G401.6 (cell line): Measurements from ENCODE around the gene GOLT1A.

Experiments used
- FAIRE-seq: peaks from 2 replicates; lab custom pipeline; 2012; peaks lifted over from hg19 to GRCh38; lab: Jason Lieb, UNC

The GOLT1A gene

DNA sequence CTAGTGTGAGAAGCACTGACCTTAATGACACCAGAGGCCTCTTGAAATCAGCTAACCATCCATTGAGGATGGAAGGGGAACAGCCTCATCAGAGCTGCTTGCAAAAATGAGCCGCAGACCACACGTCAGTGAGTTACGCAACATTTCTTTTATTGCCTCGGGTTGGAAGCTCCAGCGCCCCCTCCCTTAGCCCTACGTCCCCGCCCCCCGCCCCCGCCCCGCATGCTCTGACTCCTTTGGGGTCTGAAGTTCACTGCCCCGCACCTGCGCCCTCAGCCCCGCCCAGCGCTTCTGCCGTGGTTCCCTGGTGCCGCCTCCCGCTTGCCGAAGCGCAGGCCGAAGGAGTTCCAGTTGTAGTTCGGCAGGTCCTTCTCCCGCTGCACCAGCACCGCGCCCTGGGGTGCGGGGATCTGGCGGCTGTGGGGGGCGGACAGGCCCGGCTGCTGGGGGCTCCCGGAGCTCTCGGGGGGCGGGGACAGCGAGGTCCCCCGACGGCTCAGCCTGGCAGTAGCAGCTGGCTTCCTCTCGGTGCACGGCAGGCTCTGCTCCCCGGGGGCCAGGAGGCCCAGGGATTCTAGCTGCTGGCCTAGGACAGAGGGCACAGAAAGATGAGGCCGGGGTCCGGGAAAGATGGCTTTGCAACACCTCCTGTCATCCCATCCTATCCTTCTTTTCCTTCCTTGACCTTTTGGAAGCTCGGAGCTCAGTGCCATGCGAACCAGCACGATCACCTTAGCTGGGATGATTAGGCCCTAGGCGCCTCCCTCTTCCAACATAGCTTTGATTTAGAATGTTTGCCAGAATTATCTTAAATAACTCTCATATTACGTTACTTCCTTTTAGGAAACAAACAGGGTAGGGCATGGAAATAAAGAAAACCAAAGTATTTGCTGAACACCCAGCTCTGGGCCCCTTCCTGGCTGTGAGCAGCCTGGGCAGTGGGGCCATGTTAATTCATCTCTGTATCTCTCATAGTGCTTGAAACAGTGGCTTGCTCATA is 23.3 kb downstream of the GOLT1A start:
- FAIRE-seq: no peak

DNA sequence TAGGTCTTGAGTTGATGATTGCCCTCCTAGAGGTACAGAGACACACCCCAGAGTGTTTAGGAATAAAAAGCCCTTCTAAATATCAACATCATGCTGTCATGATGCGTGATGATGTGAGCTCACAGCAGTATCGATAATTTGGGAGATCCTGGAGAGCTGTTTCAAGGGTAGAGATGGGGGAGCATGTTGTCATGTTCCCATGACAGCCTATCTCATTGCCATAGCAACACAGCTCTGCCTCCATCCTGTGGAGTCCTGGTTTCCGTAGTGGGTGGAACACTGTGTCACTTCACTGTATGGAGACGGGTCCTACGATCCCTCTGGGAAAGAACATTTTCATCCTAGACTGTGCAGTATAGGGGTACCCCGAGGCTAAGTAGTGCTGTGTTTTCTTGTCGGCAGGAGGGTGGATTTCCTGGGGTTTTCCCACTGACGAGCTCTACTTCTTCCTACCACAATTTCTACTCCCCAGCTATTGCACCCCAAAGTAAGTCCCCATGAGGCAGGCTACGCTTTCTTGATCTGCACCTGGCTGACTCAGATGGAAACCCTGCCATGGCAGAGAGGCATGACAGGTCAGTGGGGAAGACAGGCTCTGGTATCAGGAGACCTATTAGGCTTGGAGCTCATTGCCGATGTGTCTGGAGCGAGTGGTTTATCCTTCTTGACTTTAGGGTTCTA is 24.7 kb downstream of the GOLT1A start:
- FAIRE-seq: no peak

DNA sequence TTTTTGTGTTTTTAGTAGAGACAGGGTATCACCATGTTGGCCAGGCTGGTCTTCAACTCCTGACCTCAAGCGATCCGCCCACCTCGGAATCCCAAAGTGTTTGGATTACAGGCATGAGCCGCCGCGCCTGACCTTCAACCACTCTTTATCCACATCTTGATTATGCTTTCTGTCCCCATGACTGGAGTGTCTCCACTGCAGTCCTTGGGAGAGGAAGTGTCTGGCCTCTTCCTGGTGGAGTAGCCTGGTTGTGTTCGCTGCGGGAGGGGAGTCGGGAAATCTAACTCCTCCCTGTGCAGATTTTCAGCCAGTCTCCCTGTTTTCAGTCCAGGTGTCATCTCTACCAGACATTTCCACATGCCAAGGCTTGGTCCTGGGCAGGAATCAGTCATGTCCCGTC is 27.2 kb downstream of the GOLT1A start:
- FAIRE-seq: no peak

GRCh38 chr1:204181116-204181515 is 32.7 kb downstream of the GOLT1A start:
- no peak for FAIRE-seq

- FAIRE-seq: no peak
Measured at GRCh38 chr1:204180133-204180532, 33.7 kb downstream of the GOLT1A start.

GRCh38 chr1:204178487-204179281 is 35.1 kb downstream of the GOLT1A start:
- no peak for FAIRE-seq

DNA sequence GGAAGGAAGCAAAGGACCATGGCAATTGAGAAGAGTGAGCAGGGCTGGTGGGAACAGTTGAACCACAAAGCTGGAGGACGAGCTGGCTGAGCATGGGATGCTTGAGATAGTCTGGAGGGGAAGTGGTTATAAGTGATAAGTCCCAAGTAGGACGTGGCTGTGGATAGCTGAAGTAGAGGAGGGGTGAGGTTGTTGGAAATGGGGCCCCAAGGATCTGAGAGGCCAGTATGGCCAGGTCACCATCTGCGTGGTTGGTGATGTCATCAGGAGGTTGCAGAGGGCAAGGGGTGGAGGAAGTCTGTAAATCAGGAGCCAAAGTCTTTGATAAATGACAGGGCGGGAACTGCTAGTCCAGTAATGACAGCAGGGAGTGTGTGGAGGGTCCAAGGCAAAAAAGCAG is 36.7 kb downstream of the GOLT1A start:
- no peak for FAIRE-seq

DNA sequence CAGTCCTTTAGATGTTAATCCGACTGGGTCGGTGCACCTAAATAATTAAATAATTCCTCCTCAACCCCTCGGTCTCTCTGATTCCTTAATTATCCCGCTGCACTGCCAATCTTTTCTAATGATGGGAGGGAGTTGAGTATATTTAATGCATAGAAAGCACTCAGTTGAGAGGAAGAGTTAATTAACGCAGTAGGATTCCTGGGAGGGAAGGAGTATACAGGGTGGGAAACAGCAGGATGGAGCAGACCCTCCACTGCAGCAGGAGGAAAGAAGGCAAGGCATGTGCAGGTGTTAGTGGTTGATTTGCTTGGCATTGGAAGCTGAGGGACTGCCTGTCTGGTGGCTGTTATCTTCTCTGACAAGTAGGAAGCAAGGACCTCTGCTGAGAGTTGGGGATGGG is 37.7 kb downstream of the GOLT1A start:
- FAIRE-seq: no peak

- FAIRE-seq: no peak
Measured at GRCh38 chr1:204174958-204175357, 38.8 kb downstream of the GOLT1A start.

DNA sequence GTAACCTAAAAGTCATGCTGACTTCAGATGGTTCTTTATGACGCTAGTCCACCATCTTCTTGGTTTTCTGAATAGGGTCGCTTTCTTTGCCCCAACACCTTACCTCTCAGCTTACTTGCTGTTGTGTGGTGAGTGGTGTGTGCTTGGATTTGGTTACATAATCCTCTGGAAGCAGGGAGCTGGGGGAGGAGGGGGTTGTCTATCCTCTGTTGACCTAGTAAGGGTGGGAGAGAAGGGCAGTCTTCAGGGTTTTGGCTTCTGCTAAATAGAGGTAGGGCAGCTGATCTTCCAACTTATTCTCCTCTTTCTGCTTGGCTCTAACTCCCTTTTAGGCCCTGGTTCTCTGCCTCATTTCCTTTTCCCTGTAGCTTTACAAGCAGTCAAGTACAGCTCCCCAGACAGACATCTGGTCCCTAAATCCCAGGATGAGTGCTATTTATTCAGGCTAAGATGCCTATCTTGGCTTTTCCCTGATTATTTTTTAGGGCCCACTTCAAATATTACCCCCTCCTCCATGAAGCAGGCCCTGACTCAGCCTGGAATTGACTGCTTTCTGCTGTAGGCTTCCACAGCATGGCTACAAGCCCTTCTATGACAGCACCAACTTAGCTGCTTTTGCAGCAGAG is 41.3 kb downstream of the GOLT1A start:
- no peak for FAIRE-seq

- no peak for FAIRE-seq
Measured at GRCh38 chr1:204171751-204172178, 42.0 kb downstream of the GOLT1A start.

- no peak for FAIRE-seq
Measured at GRCh38 chr1:204170494-204171155, 43.2 kb downstream of the GOLT1A start.

- no peak for FAIRE-seq
Measured at GRCh38 chr1:204169858-204170257, 43.9 kb downstream of the GOLT1A start.

DNA sequence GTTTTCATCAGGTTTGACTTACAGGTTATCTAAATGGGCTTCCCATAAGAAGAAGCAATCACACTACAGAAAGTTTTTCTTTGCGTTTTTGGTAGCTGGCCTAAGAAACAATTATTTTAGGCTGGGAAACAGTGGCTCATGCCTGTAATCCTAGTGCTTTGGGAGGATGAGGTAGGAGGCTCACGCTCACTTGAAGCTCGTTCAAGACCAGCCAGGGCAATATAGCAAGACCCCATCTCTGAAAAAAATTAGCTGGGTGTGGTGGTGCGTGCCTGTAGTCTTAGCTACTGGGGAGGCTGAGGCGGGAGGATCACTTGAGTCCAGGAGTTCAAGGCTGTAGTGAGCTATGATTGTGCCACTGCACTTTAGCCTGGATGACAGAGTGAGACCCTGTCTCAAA is 46.1 kb downstream of the GOLT1A start:
- no peak for FAIRE-seq

GRCh38 chr1:204166219-204166618 is 47.6 kb downstream of the GOLT1A start, which contains the start of gene REN:
REN (minus strand) TSS chr1:204166337; CDS start chr1:204166293, 44 bp downstream.
- no peak for FAIRE-seq

- no peak for FAIRE-seq
Measured at GRCh38 chr1:204162494-204163074, 51.2 kb downstream of the GOLT1A start.

DNA sequence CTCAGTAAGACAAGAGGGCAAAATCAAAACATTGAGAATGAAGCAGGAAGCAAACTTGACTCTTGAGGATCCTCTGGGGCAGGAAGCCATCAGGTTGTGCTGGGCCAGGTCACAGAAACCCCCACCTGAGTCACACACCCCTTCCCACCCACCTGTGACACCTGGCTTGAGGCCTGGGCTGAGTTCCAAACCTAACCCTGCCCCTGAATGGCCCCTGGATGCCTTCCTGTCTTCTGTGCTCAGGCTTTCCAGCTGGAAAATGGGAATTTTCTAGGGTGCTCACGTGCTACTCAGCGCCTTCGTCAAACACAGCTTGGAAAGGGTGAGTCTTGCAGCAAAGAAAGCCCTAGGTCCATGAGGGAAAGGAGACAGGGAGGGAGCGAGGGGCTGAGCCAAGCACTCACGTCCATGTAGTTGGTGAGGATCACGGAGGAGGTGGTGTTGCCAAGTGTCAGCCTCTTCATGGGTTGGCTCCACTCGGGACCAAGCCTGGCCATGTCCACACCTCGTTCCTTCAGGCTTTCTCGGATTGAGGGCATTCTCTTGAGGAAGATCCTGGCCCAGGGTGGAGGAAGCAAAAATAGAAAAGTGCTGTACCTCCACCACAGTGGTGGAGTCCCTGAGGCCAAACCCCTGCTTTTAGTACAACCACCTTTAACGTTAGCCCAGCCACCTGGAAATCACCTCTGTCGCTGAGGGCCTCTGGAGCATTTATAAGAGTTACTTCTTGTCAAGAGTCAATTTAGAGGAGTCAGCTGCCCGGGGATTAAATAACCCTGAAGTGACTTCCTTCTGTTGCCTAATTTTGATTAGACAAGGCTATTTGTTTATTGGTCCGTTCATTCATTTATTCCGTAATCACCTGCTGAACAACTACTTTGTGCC is 51.9 kb downstream of the GOLT1A start:
- no peak for FAIRE-seq

- FAIRE-seq: no peak
Measured at GRCh38 chr1:204157962-204158361, 55.8 kb downstream of the GOLT1A start.

DNA sequence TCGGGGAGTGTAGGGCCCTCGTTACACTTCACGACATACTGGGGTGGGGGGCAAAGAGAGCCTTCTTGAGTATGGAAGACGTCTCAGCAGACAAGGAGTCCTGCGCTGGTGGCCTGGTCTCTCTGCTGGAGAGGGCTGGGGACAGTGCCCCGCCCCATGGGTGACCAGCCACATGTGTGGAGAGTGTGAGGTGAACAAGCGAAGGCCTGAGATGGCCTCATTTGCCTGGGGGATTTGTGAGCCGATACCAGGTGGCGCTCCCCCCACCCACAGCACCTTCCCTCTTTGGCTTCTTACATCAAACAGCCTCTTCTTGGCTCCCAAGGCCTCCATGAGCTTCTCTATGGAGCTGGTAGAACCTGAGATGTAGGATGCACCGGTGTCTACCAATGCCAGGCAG is 57.9 kb downstream of the GOLT1A start:
- FAIRE-seq: no peak
